K562 (cell line): ENCODE results near the gene OR1D5.

Source experiments
- BHLHE40 ChIP-seq: IDR thresholded peaks from 2 replicates; pipeline ENCODE4 v1.6.1; 2011; ENCODE audit warnings: low read length, improper control_type of control experiment
- MXI1 ChIP-seq: IDR thresholded peaks from 2 replicates; pipeline ENCODE4 v1.6.1; 2011; ENCODE audit warnings: low read depth, mild to moderate bottlenecking, improper control_type of control experiment, low read length
- NRF1 ChIP-seq, 2 experiments: fragments of 450-650 bp; IDR thresholded peaks in 1 of 2; conservative IDR thresholded peaks in 1 of 2; 2 replicates each; pipeline ENCODE4 v1.6.1; 2014; ENCODE audit warnings: mild to moderate bottlenecking in 2 of 2
- POLR2AphosphoS5 ChIP-seq: IDR thresholded peaks from 2 replicates; pipeline ENCODE4 v1.6.1; 2011; ENCODE audit warnings: mild to moderate bottlenecking, low read depth, low read length, moderate library complexity; ENCODE audit not compliant: control insufficient read depth, insufficient read depth
- THAP7 ChIP-seq: fragments of 250-450 bp; sonication (Bioruptor Pico); IDR thresholded peaks from 2 replicates; pipeline ENCODE4 v1.5.0; 2021
- XRCC4 ChIP-seq: IDR thresholded peaks from one replicate; pipeline ENCODE4 v1.6.1; 2011; ENCODE audit not compliant: insufficient read depth, insufficient read length; ENCODE audit errors: extremely low read depth
- ZBTB9 ChIP-seq: fragments of 450-650 bp; formaldehyde crosslinking; IDR thresholded peaks from 2 replicates; pipeline ENCODE4 v1.4.0; 2020; ENCODE audit warnings: mild to moderate bottlenecking, moderate library complexity
- ZHX1 ChIP-seq: fragments of 150-350 bp; conservative IDR thresholded peaks from 2 replicates; pipeline ENCODE4 v1.6.1; 2014; ENCODE audit warnings: low read length
- ZNF197 ChIP-seq: fragments of 200-800 bp; sonication (Bioruptor generic); IDR thresholded peaks from 2 replicates; pipeline ENCODE4 v1.6.1; 2016; ENCODE audit warnings: low read depth, missing genetic modification characterization, missing compliant biosample characterization
- ZNF561 ChIP-seq: fragments of 450-650 bp; formaldehyde crosslinking; conservative IDR thresholded peaks from 2 replicates; pipeline ENCODE4 v1.4.0; 2020; ENCODE audit warnings: mild to moderate bottlenecking, moderate library complexity
- TF ChIP-seq, protein P1 (sequence below): sonication (generic); formaldehyde crosslinking; IDR thresholded peaks from 2 replicates; pipeline ENCODE4 v1.8.0; 2022; ENCODE audit warnings: mild to moderate bottlenecking, missing genetic modification reagents
- TF ChIP-seq, protein P2 (sequence below), 2 experiments: fragments of 450-650 bp in 1 of 2; sonication (generic) in 1 of 2; formaldehyde crosslinking in 1 of 2; IDR thresholded peaks in 1 of 2; conservative IDR thresholded peaks in 1 of 2; 2 replicates each; pipeline versions ENCODE4 v1.6.1 to v1.8.1; 2016 to 2023; ENCODE audit warnings: mild to moderate bottlenecking in 2 of 2, moderate library complexity in 2 of 2, inconsistent platforms in 1 of 2, missing genetic modification reagents in 1 of 2
- TF ChIP-seq, protein P3 (sequence below), 2 experiments: fragments of 450-650 bp; formaldehyde crosslinking in 1 of 2; IDR thresholded peaks; 2 replicates each; pipeline versions ENCODE4 v1.4.0 to v1.6.1; 2014 to 2020; ENCODE audit warnings: mild to moderate bottlenecking in 2 of 2, borderline replicate concordance in 1 of 2, low read depth in 1 of 2

GRCh38 chr17:3024346-3024745 is 39.1 kb downstream of the OR1D5 start:
- TF ChIP-seq, protein P1, sequence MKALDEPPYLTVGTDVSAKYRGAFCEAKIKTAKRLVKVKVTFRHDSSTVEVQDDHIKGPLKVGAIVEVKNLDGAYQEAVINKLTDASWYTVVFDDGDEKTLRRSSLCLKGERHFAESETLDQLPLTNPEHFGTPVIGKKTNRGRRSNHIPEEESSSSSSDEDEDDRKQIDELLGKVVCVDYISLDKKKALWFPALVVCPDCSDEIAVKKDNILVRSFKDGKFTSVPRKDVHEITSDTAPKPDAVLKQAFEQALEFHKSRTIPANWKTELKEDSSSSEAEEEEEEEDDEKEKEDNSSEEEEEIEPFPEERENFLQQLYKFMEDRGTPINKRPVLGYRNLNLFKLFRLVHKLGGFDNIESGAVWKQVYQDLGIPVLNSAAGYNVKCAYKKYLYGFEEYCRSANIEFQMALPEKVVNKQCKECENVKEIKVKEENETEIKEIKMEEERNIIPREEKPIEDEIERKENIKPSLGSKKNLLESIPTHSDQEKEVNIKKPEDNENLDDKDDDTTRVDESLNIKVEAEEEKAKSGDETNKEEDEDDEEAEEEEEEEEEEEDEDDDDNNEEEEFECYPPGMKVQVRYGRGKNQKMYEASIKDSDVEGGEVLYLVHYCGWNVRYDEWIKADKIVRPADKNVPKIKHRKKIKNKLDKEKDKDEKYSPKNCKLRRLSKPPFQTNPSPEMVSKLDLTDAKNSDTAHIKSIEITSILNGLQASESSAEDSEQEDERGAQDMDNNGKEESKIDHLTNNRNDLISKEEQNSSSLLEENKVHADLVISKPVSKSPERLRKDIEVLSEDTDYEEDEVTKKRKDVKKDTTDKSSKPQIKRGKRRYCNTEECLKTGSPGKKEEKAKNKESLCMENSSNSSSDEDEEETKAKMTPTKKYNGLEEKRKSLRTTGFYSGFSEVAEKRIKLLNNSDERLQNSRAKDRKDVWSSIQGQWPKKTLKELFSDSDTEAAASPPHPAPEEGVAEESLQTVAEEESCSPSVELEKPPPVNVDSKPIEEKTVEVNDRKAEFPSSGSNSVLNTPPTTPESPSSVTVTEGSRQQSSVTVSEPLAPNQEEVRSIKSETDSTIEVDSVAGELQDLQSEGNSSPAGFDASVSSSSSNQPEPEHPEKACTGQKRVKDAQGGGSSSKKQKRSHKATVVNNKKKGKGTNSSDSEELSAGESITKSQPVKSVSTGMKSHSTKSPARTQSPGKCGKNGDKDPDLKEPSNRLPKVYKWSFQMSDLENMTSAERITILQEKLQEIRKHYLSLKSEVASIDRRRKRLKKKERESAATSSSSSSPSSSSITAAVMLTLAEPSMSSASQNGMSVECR (CRISPR knock-in tag) = no peak
- TF ChIP-seq, protein P2, sequence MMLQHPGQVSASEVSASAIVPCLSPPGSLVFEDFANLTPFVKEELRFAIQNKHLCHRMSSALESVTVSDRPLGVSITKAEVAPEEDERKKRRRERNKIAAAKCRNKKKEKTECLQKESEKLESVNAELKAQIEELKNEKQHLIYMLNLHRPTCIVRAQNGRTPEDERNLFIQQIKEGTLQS (IDR thresholded peaks at IDR 0.05) = no peak
- TF ChIP-seq, protein P2 (CRISPR knock-in tag; conservative IDR thresholded peaks at IDR 0.05) = no peak
- TF ChIP-seq ZHX1 (no peak), POLR2AphosphoS5 (no peak), ZNF197 (CRISPR knock-in tag) (no peak), NRF1 (conservative IDR thresholded peaks at IDR 0.05 in 1 of 2, IDR thresholded peaks at IDR 0.05 in 1 of 2) (no peak), MXI1 (no peak), XRCC4 (no peak), BHLHE40 (no peak), THAP7 (CRISPR knock-in tag) (no peak), ZBTB9 (CRISPR knock-in tag) (no peak), ZNF561 (CRISPR knock-in tag) (no peak)
- TF ChIP-seq, protein P3, sequence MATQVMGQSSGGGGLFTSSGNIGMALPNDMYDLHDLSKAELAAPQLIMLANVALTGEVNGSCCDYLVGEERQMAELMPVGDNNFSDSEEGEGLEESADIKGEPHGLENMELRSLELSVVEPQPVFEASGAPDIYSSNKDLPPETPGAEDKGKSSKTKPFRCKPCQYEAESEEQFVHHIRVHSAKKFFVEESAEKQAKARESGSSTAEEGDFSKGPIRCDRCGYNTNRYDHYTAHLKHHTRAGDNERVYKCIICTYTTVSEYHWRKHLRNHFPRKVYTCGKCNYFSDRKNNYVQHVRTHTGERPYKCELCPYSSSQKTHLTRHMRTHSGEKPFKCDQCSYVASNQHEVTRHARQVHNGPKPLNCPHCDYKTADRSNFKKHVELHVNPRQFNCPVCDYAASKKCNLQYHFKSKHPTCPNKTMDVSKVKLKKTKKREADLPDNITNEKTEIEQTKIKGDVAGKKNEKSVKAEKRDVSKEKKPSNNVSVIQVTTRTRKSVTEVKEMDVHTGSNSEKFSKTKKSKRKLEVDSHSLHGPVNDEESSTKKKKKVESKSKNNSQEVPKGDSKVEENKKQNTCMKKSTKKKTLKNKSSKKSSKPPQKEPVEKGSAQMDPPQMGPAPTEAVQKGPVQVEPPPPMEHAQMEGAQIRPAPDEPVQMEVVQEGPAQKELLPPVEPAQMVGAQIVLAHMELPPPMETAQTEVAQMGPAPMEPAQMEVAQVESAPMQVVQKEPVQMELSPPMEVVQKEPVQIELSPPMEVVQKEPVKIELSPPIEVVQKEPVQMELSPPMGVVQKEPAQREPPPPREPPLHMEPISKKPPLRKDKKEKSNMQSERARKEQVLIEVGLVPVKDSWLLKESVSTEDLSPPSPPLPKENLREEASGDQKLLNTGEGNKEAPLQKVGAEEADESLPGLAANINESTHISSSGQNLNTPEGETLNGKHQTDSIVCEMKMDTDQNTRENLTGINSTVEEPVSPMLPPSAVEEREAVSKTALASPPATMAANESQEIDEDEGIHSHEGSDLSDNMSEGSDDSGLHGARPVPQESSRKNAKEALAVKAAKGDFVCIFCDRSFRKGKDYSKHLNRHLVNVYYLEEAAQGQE (IDR thresholded peaks at IDR 0.05; ENCODE audit: borderline replicate concordance) = no peak
- TF ChIP-seq, protein P3 (CRISPR knock-in tag; IDR thresholded peaks at IDR 0.05; ENCODE audit: low read depth) = no peak
